ENCODE results near the gene ZNF506. TPM values are rescaled to one million over a fixed set of nuclear protein-coding genes. Genes with fewer than 3 reads are reported as not detected.

Gene ZNF506
- total and polyA plus RNA-seq, 2 experiments from 2014 or later, result 26.0 to 42.1 TPM

DNA sequence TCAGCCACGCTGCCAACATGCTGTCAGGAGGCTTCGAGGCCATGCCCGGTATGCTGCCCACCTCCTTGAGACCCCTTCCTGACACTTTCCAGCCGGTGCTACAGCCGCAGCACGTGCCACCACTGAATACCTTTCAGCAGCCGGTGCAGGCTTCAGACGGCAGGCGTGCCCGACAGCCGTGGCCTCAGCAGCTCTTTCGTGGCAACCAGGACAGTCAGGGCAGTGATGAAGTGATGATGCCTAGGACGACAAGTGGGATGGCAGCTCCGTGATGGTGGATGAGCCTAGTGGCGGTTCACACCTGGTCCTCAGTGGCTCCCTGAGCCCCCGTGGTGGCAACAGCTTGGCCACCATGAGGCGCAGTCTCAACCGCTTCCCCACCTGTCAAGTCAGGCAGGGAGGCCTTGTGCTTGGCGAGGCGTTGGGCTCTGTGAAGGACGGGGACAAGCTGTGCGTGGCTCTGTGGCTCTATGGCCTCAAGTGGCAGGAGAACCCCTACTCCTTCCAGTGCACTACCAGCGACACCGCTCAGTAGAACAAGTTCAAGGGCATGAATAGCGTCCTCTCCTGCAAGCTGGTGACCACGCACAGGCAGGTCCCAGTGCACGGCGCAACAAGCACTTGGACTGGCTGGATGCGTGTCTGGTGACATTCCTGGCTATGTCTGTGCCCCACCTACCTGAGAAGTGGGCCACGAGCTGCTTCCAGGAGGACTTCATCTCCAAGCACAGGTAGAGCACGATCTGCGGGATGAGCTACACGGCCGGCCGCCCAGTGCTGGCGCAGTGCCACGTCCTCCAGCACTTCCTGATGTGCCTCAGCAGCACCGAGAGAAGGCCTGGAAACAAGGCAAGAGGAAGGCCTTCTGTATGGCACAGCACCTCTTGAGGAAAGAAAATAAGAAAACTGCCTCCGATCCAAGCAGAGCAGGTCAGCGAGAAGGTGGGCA lies 70.4 kb downstream of the ZNF506 start:
- Histone ChIP-seq H3K36me3 (ENCODE audit: insufficient read depth) (no peaks in the 10 kb centered on the region), H3K27me3 (ENCODE audit: insufficient read depth) (no peaks in the 10 kb centered on the region), H4K20me1 (replicated peaks; ENCODE audit: insufficient read depth) (no peaks in the 10 kb centered on the region), H3F3A (replicated peaks; ENCODE audit: low read depth) (no peaks in the 10 kb centered on the region), H3K9me2 (ENCODE audit: insufficient read depth) (no peaks in the 10 kb centered on the region), H3K79me2 (replicated peaks; ENCODE audit: insufficient read depth) (no peaks in the 10 kb centered on the region), H2AFZ (no peak overlapping the region), H3K4me2 (no peak overlapping the region), H3K4me1 (ENCODE audit: insufficient read depth) (no peaks in the 10 kb centered on the region), H3K4me3 (no peak overlapping the region), H3K27ac (ENCODE audit: low read depth) (no peak overlapping the region)
- Mint-ChIP-seq H3K4me1 (no peaks in the 10 kb centered on the region), H3K9me3 (peaks cover 17% of the 10 kb centered on the region), H3K27ac (no peak overlapping the region), H3K36me3 (ENCODE audit: low read depth) (peaks cover 2% of the 10 kb centered on the region; the same call in 1 of the 3 replicates), H3K4me3 (no peak overlapping the region), H3K27me3 (ENCODE audit: insufficient read depth, low read depth, poor library complexity) (peaks cover 8% of the 10 kb centered on the region)
- TF ChIP-seq STAT1 (IDR thresholded peaks at IDR 0.05; ENCODE audit: unreplicated experiment), result no peak
- DNase-seq (ENCODE audit: low spot score) (no peak), ATAC-seq (no peak)

DNA sequence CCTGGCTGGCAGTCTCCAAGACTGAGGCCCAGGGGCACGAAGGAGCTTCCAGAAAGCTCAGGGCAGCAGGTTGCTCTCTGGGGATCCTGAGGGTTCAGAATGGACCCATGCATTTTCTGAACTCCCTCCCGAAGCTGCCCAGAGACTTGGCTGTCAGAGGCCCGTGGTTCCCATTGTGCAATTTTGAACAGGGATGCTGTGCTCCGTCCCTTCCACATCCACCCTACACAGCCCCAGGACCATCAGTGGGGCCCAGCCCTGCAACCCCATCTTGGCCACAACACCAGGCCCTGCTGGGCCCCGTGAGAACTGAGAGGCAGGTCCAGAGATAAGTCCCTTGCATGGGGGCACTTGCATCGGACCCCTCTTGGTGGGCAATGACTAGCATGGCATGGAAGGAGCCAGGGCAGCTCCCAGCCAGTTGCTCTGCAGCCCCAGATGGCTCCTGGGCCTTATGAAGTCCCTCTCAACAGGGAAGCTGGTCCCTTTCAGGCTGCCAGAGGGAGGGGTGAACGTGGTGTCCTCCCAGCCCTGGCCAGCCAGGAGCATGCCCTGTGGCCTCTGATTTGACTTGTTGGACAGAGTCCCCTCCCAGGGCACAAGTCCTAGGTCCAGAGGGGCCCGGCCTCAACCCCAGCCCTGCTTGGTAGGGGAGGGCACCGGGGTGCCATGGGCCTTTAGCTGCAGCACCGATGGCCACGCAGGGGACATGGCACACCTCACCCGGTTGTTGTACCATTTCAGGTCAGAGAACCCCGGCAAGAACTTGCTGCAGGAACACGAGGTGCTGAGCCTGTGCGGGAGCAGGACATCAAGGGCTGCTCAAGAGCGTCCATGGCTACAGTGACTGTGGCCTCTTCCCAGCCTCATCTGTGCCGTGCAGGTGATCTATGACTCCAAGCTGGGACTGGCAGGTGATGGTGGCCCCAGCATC lies 71.4 kb downstream of the ZNF506 start:
- H3K4me3 ChIP-seq, result no peak overlapping the region
- H3K27ac Mint-ChIP-seq, result no peak overlapping the region
- ATAC-seq (no peak), DNase-seq (ENCODE audit: low spot score) (no peak)
- no peaks in the 10 kb centered on the region for H4K20me1 ChIP-seq (replicated peaks; ENCODE audit: insufficient read depth)
- H3K4me3 Mint-ChIP-seq, result no peak overlapping the region
- H3K9me3 Mint-ChIP-seq, result peaks cover 8% of the 10 kb centered on the region
- no peaks in the 10 kb centered on the region for H3K4me1 ChIP-seq (ENCODE audit: insufficient read depth)
- H2AFZ ChIP-seq, result no peak overlapping the region
- H3K27me3 Mint-ChIP-seq (ENCODE audit: insufficient read depth, low read depth, poor library complexity), result peaks cover 6% of the 10 kb centered on the region
- H3K27me3 ChIP-seq (ENCODE audit: insufficient read depth), result no peaks in the 10 kb centered on the region
- H3K9me2 ChIP-seq (ENCODE audit: insufficient read depth), result no peaks in the 10 kb centered on the region
- no peaks in the 10 kb centered on the region for H3K4me1 Mint-ChIP-seq
- H3K36me3 Mint-ChIP-seq (ENCODE audit: low read depth), result peaks cover 2% of the 10 kb centered on the region; the same call in 1 of the 3 replicates
- H3K27ac ChIP-seq (ENCODE audit: low read depth), result no peak overlapping the region
- no peaks in the 10 kb centered on the region for H3F3A ChIP-seq (replicated peaks; ENCODE audit: low read depth)
- no peaks in the 10 kb centered on the region for H3K79me2 ChIP-seq (replicated peaks; ENCODE audit: insufficient read depth)
- no peak overlapping the region for H3K4me2 ChIP-seq
- no peaks in the 10 kb centered on the region for H3K36me3 ChIP-seq (ENCODE audit: insufficient read depth)
- TF ChIP-seq CREB1 (CRISPR knock-in tag; IDR thresholded peaks at IDR 0.05; ENCODE audit: low read depth), result no peak
- TF ChIP-seq ZNF114 (CRISPR knock-in tag; IDR thresholded peaks at IDR 0.05), result no peak
- no peak for TF ChIP-seq NANOG (IDR thresholded peaks at IDR 0.05; ENCODE audit: borderline replicate concordance)
- TF ChIP-seq, protein P1, sequence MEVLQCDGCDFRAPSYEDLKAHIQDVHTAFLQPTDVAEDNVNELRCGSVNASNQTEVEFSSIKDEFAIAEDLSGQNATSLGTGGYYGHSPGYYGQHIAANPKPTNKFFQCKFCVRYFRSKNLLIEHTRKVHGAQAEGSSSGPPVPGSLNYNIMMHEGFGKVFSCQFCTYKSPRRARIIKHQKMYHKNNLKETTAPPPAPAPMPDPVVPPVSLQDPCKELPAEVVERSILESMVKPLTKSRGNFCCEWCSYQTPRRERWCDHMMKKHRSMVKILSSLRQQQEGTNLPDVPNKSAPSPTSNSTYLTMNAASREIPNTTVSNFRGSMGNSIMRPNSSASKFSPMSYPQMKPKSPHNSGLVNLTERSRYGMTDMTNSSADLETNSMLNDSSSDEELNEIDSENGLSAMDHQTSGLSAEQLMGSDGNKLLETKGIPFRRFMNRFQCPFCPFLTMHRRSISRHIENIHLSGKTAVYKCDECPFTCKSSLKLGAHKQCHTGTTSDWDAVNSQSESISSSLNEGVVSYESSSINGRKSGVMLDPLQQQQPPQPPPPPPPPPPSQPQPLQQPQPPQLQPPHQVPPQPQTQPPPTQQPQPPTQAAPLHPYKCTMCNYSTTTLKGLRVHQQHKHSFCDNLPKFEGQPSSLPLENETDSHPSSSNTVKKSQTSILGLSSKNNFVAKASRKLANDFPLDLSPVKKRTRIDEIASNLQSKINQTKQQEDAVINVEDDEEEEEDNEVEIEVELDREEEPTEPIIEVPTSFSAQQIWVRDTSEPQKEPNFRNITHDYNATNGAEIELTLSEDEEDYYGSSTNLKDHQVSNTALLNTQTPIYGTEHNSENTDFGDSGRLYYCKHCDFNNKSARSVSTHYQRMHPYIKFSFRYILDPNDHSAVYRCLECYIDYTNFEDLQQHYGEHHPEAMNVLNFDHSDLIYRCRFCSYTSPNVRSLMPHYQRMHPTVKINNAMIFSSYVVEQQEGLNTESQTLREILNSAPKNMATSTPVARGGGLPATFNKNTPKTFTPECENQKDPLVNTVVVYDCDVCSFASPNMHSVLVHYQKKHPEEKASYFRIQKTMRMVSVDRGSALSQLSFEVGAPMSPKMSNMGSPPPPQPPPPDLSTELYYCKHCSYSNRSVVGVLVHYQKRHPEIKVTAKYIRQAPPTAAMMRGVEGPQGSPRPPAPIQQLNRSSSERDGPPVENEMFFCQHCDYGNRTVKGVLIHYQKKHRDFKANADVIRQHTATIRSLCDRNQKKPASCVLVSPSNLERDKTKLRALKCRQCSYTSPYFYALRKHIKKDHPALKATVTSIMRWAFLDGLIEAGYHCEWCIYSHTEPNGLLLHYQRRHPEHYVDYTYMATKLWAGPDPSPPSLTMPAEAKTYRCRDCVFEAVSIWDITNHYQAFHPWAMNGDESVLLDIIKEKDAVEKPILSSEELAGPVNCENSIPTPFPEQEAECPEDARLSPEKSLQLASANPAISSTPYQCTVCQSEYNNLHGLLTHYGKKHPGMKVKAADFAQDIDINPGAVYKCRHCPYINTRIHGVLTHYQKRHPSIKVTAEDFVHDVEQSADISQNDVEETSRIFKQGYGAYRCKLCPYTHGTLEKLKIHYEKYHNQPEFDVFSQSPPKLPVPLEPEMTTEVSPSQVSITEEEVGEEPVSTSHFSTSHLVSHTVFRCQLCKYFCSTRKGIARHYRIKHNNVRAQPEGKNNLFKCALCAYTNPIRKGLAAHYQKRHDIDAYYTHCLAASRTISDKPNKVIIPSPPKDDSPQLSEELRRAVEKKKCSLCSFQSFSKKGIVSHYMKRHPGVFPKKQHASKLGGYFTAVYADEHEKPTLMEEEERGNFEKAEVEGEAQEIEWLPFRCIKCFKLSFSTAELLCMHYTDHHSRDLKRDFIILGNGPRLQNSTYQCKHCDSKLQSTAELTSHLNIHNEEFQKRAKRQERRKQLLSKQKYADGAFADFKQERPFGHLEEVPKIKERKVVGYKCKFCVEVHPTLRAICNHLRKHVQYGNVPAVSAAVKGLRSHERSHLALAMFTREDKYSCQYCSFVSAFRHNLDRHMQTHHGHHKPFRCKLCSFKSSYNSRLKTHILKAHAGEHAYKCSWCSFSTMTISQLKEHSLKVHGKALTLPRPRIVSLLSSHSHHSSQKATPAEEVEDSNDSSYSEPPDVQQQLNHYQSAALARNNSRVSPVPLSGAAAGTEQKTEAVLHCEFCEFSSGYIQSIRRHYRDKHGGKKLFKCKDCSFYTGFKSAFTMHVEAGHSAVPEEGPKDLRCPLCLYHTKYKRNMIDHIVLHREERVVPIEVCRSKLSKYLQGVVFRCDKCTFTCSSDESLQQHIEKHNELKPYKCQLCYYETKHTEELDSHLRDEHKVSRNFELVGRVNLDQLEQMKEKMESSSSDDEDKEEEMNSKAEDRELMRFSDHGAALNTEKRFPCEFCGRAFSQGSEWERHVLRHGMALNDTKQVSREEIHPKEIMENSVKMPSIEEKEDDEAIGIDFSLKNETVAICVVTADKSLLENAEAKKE (CRISPR knock-in tag; IDR thresholded peaks at IDR 0.05), result no peak
- TF ChIP-seq, protein P2, sequence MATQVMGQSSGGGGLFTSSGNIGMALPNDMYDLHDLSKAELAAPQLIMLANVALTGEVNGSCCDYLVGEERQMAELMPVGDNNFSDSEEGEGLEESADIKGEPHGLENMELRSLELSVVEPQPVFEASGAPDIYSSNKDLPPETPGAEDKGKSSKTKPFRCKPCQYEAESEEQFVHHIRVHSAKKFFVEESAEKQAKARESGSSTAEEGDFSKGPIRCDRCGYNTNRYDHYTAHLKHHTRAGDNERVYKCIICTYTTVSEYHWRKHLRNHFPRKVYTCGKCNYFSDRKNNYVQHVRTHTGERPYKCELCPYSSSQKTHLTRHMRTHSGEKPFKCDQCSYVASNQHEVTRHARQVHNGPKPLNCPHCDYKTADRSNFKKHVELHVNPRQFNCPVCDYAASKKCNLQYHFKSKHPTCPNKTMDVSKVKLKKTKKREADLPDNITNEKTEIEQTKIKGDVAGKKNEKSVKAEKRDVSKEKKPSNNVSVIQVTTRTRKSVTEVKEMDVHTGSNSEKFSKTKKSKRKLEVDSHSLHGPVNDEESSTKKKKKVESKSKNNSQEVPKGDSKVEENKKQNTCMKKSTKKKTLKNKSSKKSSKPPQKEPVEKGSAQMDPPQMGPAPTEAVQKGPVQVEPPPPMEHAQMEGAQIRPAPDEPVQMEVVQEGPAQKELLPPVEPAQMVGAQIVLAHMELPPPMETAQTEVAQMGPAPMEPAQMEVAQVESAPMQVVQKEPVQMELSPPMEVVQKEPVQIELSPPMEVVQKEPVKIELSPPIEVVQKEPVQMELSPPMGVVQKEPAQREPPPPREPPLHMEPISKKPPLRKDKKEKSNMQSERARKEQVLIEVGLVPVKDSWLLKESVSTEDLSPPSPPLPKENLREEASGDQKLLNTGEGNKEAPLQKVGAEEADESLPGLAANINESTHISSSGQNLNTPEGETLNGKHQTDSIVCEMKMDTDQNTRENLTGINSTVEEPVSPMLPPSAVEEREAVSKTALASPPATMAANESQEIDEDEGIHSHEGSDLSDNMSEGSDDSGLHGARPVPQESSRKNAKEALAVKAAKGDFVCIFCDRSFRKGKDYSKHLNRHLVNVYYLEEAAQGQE (IDR thresholded peaks at IDR 0.05; ENCODE audit: unreplicated experiment), result no peak
- TF ChIP-seq EZH2phosphoT487 (IDR thresholded peaks at IDR 0.05; ENCODE audit: unreplicated experiment), result no peak
- no peak for TF ChIP-seq POLR2AphosphoS5 (IDR thresholded peaks at IDR 0.05; ENCODE audit: low read depth)

Measured in GM23338 (cell line).